ENCODE measurements around the gene ST7.
"Not testable (repeated sequence)": the region's sequence is repeated elsewhere in the genome, so short reads cannot be mapped to it uniquely, and the experiment has no call there.

Gene ST7

DNA sequence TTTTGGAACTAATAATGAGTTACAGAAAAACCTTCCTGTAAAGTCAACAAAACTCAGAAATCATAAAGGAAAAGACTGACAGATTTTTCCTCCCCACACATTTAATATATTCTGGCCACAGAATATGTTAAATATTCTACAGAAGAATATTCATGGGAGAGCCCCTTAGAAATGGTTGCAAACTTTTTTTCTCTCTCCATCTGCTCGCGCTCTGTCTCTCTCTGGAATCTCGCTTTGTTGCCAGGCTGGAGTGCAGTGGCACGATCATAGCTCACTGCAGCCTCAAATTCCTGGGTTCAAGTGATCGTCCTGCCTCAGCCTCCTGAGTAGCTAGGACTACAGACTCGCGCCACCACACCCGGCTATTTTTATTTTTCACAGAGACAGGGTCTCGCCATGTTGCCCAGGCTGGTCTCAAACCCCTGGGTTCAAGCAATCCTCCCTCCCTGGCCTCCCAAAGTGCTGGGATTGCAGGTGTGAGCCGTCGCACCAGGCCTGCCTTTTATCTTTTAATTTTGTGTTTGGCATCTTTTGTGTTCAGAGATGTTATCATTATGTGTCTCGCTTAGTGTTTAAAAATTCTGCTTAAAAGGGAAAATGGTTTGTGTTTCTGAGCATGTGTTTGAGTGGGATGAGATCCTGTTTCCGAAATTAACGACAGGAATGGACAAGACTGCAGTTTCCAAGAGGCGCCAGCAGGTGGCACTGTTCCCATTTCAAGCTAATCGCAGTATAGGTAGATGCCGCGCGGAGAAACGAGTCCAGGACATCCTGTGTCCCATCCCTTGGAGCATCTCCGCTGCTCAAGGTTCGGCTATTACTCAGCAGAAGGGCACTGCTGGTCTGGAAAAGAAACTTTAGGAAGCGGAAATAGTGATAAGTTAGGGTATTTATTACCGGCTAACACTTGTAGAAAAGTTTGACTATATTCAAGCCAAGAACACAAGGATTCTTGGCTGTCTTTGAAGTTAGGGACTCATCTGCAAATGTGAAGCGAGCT is 23.1 kb upstream of the ST7 start:
- Histone ChIP-seq H3K27me3 (no peaks in the 10 kb centered on the region), H3K36me3 (no peaks in the 10 kb centered on the region), H3K27ac (no peak overlapping the region), H3K4me3 (no peak overlapping the region), H3K4me1 (peaks cover 0 to 5% (median 1%) of the 10 kb centered on the region in 4 donors), H3K9me3 (no peaks in the 10 kb centered on the region)
- intact Hi-C loops (cut with DNase I; ENCODE audit: low total_unique reads), result loop anchor here (5.0 to 10.0 kb wide), 4 partner anchors 55 to 467 kb away; partner anchors contain the start of gene CAPZA2
- DNase-seq, result peak; percentile 84 to 87
- TF ChIP-seq, protein P1, sequence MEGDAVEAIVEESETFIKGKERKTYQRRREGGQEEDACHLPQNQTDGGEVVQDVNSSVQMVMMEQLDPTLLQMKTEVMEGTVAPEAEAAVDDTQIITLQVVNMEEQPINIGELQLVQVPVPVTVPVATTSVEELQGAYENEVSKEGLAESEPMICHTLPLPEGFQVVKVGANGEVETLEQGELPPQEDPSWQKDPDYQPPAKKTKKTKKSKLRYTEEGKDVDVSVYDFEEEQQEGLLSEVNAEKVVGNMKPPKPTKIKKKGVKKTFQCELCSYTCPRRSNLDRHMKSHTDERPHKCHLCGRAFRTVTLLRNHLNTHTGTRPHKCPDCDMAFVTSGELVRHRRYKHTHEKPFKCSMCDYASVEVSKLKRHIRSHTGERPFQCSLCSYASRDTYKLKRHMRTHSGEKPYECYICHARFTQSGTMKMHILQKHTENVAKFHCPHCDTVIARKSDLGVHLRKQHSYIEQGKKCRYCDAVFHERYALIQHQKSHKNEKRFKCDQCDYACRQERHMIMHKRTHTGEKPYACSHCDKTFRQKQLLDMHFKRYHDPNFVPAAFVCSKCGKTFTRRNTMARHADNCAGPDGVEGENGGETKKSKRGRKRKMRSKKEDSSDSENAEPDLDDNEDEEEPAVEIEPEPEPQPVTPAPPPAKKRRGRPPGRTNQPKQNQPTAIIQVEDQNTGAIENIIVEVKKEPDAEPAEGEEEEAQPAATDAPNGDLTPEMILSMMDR (IDR thresholded peaks at IDR 0.05), result peak; percentile 91

DNA sequence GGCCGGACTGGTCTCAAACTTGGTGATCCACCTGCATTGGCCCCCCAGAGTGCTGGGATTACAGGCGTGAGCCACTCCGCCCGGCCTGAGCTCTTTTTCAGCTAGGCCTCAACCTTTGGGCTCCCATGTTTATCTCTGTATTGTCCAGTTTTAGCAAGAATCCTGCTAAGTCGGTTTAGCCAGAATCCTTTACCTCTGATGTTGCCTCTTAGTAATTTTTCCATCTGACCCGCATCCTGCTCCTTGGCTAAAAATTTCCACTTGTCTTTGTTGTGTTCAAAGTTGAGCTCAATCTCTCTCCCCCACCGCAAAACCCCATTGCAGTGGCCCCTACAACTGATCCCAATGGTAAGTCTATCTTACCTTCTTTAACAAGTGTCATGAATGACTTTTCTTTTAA is 20.7 kb upstream of the ST7 start:
- intact Hi-C loops (cut with DNase I; ENCODE audit: low total_unique reads), result loop anchor here (5.0 to 10.0 kb wide), 2 partner anchors 52 to 185 kb away; no protein-coding TSS in a partner anchor

DNA sequence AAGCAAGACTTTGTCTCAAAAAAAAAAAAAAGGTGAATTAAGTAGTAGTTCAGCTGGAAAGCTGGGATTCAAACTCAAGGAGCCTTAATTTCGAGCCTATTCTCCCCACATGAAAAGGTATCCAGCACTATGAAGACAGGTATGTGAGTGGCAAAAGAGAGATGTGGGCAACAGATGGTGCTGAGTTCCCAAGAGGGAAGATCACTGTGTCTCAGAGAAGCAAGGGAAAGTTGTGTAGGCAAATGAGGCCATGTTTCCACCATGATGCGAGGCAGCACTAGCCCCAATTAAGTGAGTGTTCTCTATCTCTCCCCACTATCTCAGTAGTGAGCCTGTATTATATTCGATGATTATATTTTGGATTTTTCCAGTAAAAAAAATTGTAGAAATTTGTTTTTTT is 19.8 kb upstream of the ST7 start:
- Histone ChIP-seq H3K9me3 (no peaks in the 10 kb centered on the region), H3K27me3 (no peaks in the 10 kb centered on the region), H3K27ac (no peak overlapping the region), H3K4me3 (no peak overlapping the region), H3K4me1 (peaks cover 0 to 5% (median 1%) of the 10 kb centered on the region in 4 donors), H3K36me3 (no peaks in the 10 kb centered on the region)
- TF ChIP-seq, protein P1 (IDR thresholded peaks at IDR 0.05), result no peak
- no peak for DNase-seq
- intact Hi-C loops (cut with DNase I; ENCODE audit: low total_unique reads), result loop anchor here (5.0 to 10.0 kb wide), 2 partner anchors 51 to 184 kb away; no protein-coding TSS in a partner anchor

More for the DNA sequence above, 20.7 kb upstream of the ST7 start:
- Histone ChIP-seq H3K36me3 (no peaks in the 10 kb centered on the region), H3K27ac (no peak overlapping the region), H3K9me3 (no peaks in the 10 kb centered on the region), H3K4me3 (no peak overlapping the region), H3K4me1 (peaks cover 0 to 5% (median 1%) of the 10 kb centered on the region in 4 donors), H3K27me3 (no peaks in the 10 kb centered on the region)
- no peak for DNase-seq
- TF ChIP-seq, protein P1 (IDR thresholded peaks at IDR 0.05), result no peak

- Histone ChIP-seq H3K27ac (no peak overlapping the region), H3K4me3 (no peak overlapping the region), H3K4me1 (peaks cover 0 to 5% (median 1%) of the 10 kb centered on the region in 4 donors), H3K9me3 (no peaks in the 10 kb centered on the region), H3K36me3 (no peaks in the 10 kb centered on the region), H3K27me3 (no peaks in the 10 kb centered on the region)
- no peak for DNase-seq
- TF ChIP-seq, protein P1 (IDR thresholded peaks at IDR 0.05), result no peak
- intact Hi-C loops (cut with DNase I; ENCODE audit: low total_unique reads), result loop anchor here (5.0 to 10.0 kb wide), 2 partner anchors 50 to 183 kb away; no protein-coding TSS in a partner anchor
Observed at GRCh38 chr7:116934580-116934979, 18.7 kb upstream of the ST7 start.

GRCh38 chr7:116936844-116937243 is 16.5 kb upstream of the ST7 start:
- not testable (repeated sequence) for H3K27me3 ChIP-seq, DNase-seq
- intact Hi-C loops (cut with DNase I; ENCODE audit: low total_unique reads), result loop anchor here (10.0 kb wide), 1 partner anchor 48 kb away; no protein-coding TSS in a partner anchor

DNA sequence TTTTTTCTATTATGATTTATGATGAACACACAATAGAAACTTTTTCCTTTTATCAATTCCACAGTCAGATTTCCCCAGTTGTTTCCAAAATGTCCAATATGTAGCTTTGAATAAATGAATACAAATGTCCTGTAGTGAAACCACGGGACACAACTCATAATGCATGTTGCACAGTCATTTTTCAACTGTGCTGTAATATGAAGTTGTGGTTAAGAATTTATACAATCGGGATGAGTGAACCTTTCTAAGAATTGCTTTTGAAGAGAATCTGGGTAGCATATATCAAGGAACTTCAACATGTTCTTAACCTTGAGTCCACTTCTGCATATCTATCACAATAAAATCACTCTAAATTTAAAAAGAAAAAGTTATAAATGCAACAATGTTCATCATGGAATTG is 14.6 kb upstream of the ST7 start:
- intact Hi-C loops (cut with DNase I; ENCODE audit: low total_unique reads), result loop anchor here (10.0 kb wide), 1 partner anchor 46 kb away; no protein-coding TSS in a partner anchor
- Histone ChIP-seq H3K4me1 (no peaks in the 10 kb centered on the region), H3K27me3 (no peaks in the 10 kb centered on the region), H3K27ac (no peak overlapping the region), H3K4me3 (no peak overlapping the region), H3K36me3 (no peaks in the 10 kb centered on the region), H3K9me3 (no peaks in the 10 kb centered on the region)
- TF ChIP-seq, protein P1 (IDR thresholded peaks at IDR 0.05), result no peak
- no peak for DNase-seq

More at GRCh38 chr7:116936844-116937243, 16.5 kb upstream of the ST7 start:
- H3K4me1 ChIP-seq, H3K9me3 ChIP-seq, H3K27ac ChIP-seq, H3K4me3 ChIP-seq, H3K36me3 ChIP-seq: not testable (repeated sequence)

Data from tibial artery (tissue), 4 donors.